Amygdala (tissue), 56 donors: ENCODE data around the gene ZSCAN16.

Experiments used
- DNase-seq, 56 donors: peaks; one replicate each; lab custom pipeline; 2025; lab: John Stamatoyannopoulos, UW

Gene ZSCAN16

DNA sequence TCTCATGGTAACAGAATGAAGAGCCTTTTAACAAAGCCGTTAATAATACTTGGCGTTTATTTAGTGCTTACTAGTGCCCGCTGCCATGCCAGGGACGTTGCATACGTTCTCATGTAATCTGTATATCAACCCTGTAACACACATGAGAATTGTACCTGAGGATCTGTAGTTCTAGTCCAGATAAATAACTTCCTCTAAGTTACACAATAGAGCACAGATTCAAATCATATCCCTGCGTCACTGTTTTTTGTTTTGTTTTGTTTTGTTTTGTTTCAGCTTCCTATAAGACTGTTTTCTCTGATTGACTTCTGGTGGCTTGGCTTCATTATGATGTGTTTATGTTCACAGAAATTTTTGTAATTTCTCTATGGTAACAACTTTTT, 553 bp downstream of the ZSCAN16 start:
- DNase-seq, result no peak

DNA sequence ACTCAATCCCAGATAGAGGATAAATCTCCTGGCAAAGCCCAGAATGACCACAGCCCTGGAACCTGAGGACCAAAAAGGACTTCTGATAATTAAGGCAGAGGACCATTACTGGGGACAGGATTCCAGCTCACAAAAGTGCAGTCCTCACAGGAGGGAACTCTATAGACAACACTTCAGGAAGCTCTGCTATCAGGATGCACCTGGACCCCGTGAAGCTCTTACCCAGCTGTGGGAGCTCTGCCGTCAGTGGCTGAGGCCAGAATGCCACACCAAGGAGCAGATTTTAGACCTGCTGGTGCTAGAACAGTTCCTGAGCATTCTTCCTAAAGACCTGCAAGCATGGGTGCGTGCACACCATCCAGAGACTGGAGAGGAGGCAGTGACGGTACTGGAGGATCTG, 992 bp downstream of the ZSCAN16 start:
- no peak for DNase-seq

DNA sequence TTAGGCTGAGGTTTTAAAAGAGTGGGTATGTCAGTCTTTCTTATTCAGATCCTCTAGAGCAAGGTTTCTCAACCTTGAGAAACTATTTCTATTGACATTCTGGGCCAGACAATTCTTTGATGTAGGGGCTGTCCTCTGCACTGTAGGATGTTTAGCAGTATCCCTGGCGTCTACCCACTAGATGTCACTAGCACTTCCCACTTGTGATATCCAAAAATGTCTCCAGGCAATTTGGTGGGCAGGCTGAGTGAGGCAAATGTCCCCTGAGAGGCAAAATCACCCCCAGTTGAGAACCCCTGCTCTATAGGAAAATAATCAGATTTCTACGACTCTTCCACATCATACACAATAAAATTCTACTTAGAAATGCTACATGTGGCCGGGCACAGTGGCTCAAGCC, 9.6 kb downstream of the ZSCAN16 start:
- DNase-seq, result peak in 5 of 56 donors; percentile 0 to 6 (median 1)

DNA sequence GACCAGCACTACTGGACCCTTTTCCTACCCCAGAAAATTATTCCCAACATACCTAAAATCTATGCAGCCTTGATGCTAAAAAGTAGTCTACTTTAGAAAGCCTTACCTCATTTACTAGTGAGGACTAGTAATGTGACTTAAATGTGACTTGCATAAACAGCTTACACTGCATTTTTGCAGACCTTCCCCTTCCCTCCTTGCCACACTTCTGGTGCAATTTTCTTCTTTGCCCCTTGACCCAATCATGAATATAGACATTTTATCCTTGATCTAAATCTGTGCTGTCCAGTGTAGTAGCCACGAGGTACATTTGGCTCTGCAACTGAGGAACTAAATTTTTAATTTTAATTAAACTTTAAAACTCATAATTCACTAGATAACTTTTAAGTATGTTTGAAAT, 10.3 kb downstream of the ZSCAN16 start:
- DNase-seq, result no peak

DNA sequence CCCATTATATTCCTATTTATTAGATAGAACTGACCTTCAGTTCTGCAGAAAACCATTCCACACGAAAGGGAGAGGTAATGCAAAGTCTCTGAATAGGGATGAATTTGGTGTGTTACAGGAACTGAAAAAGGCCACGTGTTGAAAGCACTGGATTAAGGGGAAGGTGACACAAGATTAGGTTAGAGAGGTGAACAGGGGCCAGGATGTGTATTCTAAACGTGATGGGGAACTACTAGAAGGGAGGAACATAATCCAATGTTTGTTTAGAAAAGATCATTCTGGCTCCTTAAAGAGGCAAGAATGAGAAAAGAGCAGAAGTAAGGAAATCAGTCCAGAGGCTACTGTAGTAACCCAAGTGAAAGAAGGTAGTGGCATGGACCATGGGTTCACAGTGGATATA, 11.0 kb downstream of the ZSCAN16 start:
- DNase-seq, result no peak

DNA sequence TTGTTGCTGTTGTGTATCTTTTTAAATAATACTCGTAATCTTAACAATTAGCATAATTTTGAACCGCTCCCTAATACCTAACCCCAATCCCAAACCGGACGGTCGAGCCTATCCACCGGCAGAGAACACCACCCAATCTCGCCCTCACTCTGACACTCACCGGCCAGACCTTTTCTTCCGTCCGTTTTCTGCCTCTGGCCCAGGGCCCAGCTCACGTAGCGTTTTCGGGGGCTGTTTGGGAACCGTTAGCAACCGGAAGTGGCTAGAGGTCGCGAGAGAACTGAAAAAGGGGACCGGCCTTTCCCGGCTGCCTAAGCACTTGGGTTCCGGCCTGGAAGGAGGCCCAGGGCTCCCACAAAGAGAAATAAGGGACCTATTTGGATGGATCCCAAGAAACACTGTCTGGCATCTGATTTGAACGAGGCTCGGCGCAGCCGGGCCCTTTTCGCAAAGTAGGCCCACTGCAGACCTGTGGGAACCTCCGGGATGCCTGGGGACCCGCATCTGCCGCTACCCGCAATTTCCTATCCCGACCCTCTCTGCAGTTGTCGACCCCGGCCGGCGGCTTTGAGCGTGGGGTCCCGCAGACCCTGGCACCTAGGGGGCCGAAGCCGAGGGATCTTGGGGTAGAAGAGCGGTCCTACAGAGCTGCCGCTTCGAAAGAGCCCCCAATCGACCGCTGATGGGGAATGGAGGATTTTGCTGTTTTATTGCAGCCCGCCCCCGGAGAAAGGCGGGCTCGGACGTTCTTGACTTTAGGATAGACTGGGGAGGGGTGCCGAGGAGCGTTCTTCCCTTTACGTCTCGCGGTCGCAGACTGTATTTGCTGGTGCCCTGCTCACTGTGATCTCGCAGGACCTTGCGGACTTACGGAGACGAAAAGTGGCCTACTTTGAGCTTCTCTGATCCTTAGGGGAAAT, 12.4 kb downstream of the ZSCAN16 start:
- DNase-seq, result peak; percentile 35 to 90 (median 78)

DNA sequence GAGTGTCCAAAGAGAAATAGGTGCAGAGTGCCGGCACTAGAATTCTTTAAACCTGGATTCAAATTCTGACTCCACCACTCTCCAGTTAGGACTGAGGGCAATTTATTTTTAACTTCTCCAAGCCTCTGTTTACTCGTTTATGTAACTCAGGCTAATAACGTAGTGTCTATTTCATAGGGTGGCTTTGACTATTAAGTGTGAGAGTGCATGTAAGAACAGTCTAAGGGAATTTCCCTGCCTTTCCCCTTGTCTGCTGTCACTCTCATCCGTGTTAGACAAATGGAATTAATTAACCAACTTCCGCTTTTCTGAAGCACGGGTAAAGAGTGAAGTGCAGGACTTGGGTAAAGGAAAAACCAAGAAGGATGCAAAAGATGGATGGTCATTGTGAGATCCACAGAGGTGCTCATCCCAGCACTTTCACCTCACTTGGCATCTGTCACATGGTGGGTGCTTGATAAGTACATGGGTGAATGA, 13.1 kb downstream of the ZSCAN16 start:
- peak in 1 of 56 donors; percentile 28 for DNase-seq

DNA sequence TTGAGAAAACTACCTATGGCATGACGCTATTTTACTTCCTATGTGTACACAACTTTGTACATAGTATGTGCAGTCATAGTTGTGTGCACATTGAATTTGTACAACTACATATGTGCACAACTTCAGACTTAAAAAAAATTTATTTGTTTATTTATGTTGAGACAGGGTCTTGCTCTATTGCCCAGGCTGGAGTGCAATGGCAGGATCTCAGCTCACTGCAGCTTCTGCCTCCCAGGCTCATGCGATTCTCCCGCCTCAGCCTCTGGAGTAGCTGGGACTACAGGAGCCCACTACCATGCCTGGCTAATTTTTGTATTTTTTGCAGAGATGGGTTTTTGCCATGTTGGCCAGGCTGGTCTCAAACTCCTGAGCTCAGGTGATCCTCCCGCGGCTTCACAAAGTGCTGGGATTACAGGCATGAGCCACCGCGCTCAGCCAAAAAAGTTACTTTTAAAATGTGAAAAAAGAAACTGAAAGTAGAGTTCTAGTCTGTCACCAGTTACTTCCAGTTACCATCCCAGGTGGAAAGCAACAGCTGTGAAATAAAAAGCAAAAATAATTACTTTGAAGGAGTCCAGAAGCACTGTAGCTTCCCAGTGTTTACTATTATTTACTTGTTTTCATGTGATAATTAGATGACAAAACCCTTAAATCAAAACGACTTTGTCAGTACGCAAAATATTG, 15.6 kb downstream of the ZSCAN16 start:
- DNase-seq, result no peak

DNA sequence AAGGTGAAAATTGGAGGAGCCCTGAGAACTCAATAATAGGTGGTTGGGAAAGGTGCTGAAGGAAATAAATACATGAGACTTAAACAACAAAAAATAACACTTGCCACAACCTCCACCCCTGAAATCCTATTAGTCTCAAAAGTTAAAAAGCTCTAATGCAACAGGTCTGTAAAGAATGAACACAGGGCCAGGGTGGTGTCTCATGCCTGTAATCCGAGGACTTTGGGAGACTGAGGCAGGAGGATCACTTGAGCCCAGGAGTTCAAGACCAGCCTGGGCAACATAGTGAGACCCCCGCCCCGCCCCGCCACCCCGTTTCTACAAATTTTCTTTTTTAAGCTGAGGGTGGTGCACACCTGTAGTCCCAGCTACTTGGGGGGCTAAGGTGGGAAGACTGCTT, 16.2 kb downstream of the ZSCAN16 start:
- no peak for DNase-seq

DNA sequence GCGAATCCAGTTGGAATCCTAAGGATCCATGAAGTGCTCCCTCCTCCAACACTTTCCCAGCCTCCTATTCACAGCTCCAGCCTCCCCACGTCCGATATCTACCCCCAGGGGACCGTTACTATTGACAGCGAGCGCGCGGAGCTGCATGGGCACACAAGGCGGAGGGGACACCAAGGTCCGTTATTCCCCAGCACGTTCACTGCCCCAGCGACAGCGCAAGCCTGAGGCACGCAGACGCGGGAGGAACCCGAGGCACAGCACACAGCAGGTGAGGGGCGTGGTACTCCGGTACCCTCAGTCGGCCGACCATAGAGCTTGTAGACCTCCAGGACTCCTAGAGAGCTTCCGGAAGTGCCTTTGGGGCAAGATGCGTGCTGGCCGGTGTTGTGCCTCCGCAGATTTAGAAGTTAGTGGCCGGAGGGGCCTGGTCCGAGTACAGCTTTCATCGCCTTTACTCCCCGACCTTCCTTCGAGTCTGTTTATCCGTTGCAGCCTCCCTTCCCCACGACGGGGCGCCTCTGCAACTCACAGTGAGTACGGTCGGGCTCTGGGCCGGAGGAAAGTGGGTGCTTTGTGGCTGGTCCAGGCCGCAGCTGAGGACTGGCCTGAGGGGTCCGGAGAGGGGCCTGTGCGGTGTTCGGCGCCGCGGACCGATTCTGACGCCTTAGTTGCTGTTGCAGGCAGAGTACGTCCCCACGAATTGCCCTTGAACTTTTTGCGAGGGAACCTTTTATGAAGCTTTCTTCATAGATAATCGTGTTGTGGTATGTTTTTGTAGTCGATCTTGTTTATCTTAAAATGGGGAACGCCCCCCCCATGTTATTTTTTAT, 17.3 kb downstream of the ZSCAN16 start, which contains the start of gene ZKSCAN8:
Gene ZKSCAN8 (plus strand): TSS at position 384 of the 830 bp plus-strand sequence. CDS start 6,525 bp downstream, outside the sequence.
- peak; percentile 14 to 86 (median 70) for DNase-seq

DNA sequence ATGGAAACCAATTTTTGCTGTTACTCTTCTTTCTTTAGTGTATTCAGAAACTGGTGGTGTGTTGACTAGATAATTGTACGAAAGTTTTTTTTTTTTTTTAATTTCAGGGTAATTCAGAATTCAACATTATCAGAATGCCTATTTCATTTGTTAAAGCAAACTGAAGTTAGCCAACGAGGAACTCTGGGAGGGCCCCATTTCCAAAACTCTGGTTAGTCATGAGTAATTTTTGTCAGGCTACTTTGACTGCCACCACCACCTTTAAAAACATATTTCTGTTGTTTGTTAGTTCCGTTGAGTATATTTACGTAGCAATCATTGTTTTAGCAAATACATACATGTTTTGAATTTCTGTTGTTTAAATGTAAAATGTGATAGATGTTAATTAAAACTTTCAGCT, 18.0 kb downstream of the ZSCAN16 start:
- DNase-seq, result no peak

DNA sequence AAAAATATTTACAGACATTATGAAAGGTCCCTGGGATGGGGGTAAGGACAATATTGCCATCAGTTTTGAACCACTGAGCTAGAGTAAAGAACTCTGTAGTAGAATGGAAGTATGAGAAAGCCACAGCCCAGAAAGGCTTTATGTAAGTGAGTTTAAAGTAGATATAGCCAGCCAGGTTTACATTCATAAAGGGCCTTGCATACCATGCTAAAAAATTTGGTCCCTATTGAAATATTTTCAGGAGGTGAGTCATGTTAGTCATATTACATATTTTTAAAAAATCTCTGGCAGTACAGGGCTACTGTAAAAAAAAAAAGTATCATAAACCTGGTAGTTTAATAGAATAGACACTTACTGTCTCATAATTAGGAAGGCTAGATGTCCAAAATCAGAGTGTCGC, 20.8 kb downstream of the ZSCAN16 start:
- DNase-seq, result no peak

DNA sequence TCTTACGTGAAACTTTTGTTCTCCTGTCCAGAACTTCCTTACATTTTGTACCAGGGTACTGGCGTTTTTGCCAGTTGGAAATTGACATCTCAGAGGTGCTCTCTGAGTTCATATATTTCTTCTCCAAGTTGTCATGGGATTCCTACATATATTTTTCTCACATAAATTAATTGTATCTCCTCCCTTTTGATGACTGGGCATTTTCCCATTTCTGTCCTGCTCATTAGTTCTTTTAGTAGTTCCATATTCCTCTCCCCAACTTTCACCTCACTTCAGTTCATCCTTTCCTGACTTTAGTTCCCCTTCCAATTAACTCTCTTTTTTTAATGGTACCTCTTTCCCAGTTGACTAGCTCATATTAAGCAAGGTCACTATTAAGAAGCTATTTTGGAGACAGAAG, 28.1 kb downstream of the ZSCAN16 start:
- no peak for DNase-seq

DNA sequence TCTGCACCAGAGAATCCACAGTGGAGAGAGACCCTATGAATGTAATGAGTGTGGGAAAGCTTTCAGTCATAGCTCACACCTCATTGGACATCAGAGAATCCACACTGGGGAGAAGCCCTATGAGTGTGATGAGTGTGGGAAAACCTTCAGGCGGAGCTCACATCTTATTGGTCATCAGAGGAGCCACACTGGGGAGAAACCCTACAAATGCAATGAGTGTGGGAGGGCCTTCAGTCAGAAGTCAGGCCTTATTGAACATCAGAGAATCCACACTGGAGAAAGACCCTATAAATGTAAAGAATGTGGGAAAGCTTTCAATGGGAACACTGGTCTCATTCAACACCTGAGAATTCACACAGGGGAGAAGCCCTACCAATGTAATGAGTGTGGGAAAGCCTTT, 29.1 kb downstream of the ZSCAN16 start:
- DNase-seq, result no peak

DNA sequence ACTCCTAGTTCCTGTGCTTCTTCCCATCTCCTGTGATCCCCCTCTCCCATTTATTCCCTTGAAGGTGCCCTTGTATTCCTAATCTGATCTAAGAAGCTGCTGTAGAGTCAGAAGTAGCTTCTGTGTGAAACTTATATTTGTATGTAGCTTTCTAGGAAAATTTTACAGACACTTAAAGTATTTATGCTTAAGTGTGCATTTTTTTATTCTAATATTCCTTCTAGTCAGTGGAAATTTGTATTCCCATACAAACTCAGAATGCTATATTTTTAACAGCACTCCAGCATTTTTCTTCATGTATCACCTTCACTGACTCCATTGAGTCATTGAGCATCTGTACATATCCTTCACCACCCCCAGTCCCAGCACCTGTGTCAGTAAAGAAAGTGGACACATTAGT, 29.9 kb downstream of the ZSCAN16 start:
- no peak for DNase-seq

DNA sequence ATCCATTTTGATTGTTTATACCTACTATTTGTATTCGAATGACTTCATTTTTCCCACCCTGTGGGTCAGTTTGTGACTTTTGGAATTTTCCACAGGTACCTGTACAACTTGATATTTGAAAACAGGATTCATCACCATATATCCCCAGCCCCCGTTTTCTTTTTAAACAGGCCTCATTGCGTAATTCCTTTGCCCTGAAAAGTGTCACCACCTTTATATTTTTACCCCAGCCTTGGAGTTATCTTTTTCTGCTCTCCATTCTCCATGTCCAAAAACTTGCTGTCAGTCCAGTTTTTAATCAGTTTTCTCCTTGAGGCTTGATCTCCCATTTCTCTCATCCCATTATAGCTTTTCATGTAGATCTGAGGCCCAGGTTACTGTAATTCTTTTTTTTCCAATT, 33.9 kb downstream of the ZSCAN16 start:
- DNase-seq, result no peak

DNA sequence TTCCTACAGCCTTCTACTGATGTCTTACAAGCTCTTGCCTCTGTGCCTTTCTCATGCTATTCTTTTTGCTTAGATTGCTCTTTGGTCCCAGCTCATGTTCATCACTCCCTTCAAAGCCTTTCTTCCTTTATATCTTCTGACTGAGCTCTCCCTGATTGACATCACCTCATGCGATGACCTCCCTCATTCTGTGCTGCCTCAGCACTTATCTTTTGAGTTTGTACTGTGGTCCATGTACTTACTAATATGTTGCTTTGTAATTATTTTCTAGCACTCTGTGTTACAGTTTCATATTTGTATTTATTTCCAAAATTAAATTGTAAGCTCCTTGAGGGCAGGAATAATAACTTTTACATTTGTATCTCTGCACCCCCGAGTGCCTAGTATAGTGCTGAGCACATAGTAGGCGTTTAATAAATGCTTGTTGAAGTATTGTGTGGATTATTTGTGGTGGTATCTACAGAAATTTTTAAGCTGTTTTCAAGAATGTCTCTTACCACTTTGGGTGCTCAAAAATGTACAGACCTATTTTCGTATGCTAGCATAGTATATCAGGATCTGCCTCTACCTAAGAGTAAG, 34.7 kb downstream of the ZSCAN16 start:
- DNase-seq, result no peak

DNA sequence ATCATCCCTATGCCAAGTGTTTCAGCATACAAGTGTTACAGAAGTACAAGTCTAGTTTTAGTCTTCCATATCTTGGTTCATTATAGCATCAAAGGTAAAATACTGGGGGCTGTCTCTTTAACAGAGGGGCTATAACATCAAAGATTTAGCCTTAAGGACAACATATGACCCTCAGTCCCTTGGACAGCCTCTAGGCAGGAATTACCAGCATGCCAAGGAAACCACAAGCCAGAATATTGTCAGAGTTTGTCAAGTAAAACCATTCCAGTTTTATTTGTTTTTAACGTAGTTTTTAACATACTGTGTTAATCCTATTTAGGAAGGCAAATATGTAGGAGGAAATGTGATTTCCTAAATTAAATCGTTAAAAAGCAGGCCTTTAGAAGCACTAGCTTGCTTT, 35.8 kb downstream of the ZSCAN16 start:
- DNase-seq, result no peak

DNA sequence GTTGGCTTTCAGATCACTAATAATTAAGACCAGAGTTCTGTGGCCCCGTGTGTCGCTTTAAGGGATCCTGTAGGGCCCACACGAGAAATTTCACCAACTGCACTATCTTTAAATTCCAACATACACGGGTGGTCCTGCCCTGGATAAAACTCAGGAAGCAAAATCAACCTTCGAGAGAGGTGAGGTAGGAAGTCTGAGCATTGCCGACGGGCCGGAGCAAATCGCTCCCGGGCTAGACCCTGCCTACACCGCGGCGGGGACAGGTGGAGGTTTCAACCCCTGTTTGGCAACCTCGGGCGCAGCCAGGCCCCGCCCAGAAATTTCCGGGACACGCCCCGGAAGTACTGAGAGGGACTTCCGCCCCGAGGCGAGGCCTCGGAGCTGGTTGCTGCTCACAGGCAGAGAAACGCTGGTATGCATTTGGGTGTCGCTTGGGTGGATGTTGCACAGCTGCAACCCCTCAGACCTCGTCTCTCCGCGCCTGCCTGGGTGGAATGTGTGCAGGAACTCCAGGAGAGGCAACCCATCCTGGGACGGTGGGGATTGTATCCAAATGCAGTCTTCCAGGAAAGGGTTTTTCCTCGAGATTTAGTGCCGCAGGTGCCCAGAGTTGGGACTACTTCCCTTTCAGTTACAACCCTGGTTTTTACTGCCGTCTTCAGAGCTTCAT, 37.1 kb downstream of the ZSCAN16 start:
- DNase-seq, result peak in 48 of 56 donors; percentile 0 to 64 (median 24)

DNA sequence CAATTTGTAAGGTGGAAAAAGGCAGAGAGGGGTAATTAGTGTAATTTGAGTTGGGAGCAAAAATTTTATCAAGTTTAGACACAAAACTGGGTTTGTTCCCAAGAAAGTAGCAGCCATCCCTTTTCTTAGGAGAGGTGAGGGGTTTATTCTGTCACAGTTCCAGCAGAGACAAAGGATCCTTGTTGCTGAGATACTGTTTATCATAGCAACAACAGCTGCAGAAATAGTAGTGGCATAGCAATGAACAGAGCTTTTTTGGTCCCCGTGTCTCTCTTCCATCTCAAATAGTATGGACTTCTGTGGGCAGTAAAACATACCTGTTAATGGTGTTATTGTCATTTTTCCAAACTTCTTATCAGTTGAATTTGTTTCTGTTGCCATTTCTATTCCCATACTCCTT, 41.2 kb downstream of the ZSCAN16 start:
- DNase-seq, result no peak
